Panc1 (cell line): ENCODE results near the gene NT5C2. TPM values are rescaled to one million over a fixed set of nuclear protein-coding genes. Genes with fewer than 3 reads are reported as not detected.
A peak's percentile ranks its signal among the peaks of the same experiment; 100 is the strongest.

Experiments used
- ATAC-seq: fragments of 200-7000 bp; cut with Tn5 transposase; 2 replicates; pipeline ENCODE4 v1.9.1; 2020; ENCODE audit warnings: mild to moderate bottlenecking, moderate library complexity
- BruUV-seq: library from RNA; stranded (reverse); fragments of 400-500 nt; replicated peaks from 2 replicates; lab custom pipeline; 2021; lab: Mats Ljungman, UMichigan
- CTCF ChIA-PET: fragments of 300-600 bp; sonication (Branson Sonifier 250); formaldehyde crosslinking; loops from one replicate; lab custom pipeline; 2022; ENCODE audit warnings: antibody characterized with exemption; lab: Charles Lee
- POLR2A ChIA-PET: fragments of 300-600 bp; sonication (Branson Sonifier 250); formaldehyde crosslinking; loops from one replicate; lab custom pipeline; 2022; ENCODE audit warnings: antibody characterized with exemption; lab: Charles Lee
- DNase-seq: peaks from one replicate; pipeline ENCODE4 v3.0.0-alpha.2; 2010; ENCODE audit warnings: low read depth, low spot score
- H3K27ac ChIP-seq: 2 replicates; pipeline ENCODE4 v1.5.1; 2011; ENCODE audit warnings: mild to moderate bottlenecking, low read length, inconsistent platforms
- H3K27me3 ChIP-seq: fragments of 200-500 bp; sonication (Bioruptor generic); 2 replicates; pipeline ENCODE4 v1.6.0; 2014; ENCODE audit warnings: low read length, inconsistent platforms; ENCODE audit not compliant: control insufficient read depth, insufficient read depth
- H3K36me3 ChIP-seq: fragments of 200-500 bp; sonication (Bioruptor generic); 2 replicates; pipeline ENCODE4 v1.5.1; 2014; ENCODE audit warnings: inconsistent platforms, mild to moderate bottlenecking, low read length, moderate library complexity; ENCODE audit not compliant: control insufficient read depth, insufficient read depth
- H3K4me1 ChIP-seq: 2 replicates; pipeline ENCODE4 v1.5.1; 2011; ENCODE audit warnings: inconsistent platforms, mild to moderate bottlenecking, low read length, moderate library complexity; ENCODE audit not compliant: control insufficient read depth, insufficient read depth
- H3K4me3 ChIP-seq, 2 experiments: 2 replicates each; pipeline ENCODE4 v1.5.1; 2011 to 2012; ENCODE audit warnings: low read depth in 2 of 2, low read length in 2 of 2, mild to moderate bottlenecking in 2 of 2, inconsistent platforms in 1 of 2, moderate library complexity in 1 of 2
- H3K9me3 ChIP-seq: fragments of 200-500 bp; sonication (Bioruptor generic); 2 replicates; pipeline ENCODE4 v1.5.1; 2014; ENCODE audit warnings: low read depth, mild to moderate bottlenecking, inconsistent platforms, low read length, moderate library complexity; ENCODE audit not compliant: control insufficient read depth, insufficient read depth
- CTCF ChIP-seq: fragments of 450-650 bp; IDR thresholded peaks from 2 replicates; pipeline ENCODE4 v1.5.1; 2017; ENCODE audit warnings: mild to moderate bottlenecking
- POLR2AphosphoS5 ChIP-seq: IDR thresholded peaks from 2 replicates; pipeline ENCODE4 v1.6.1; 2012; ENCODE audit warnings: mild to moderate bottlenecking, low read depth, low read length, moderate library complexity
- REST ChIP-seq, 2 experiments: IDR thresholded peaks; 2 replicates each; pipeline ENCODE4 v1.6.1; 2011 to 2012; ENCODE audit warnings: low read depth in 2 of 2, control low read depth in 1 of 2, low read length in 1 of 2, mild to moderate bottlenecking in 1 of 2, moderate library complexity in 1 of 2; ENCODE audit not compliant: insufficient read depth in 1 of 2
- SIN3A ChIP-seq: IDR thresholded peaks from 2 replicates; pipeline ENCODE4 v1.6.1; 2012; ENCODE audit warnings: low read depth, mild to moderate bottlenecking, low read length, moderate library complexity, borderline replicate concordance; ENCODE audit not compliant: insufficient read depth
- TCF7L2 ChIP-seq: IDR thresholded peaks from 2 replicates; pipeline ENCODE4 v1.6.1; 2011; ENCODE audit warnings: mild to moderate bottlenecking, low read depth, low read length, inconsistent platforms
- in situ Hi-C: cut with HindIII; loops from 2 replicates; pipeline ENCODE4 v1.10.0; 2016; ENCODE audit warnings: low sequenced_read_pairs, low pct_unique_long_range_greater_than_20kb
- intact Hi-C: fragments of 100-400 bp; cut with micrococcal nuclease; formaldehyde crosslinking; loops from one replicate; pipeline ENCODE4 v1.10.0; 2022; ENCODE audit not compliant: unreplicated experiment
- total RNA-seq: library from RNA; stranded (reverse); gene quantifications from one replicate; pipeline ENCODE4 v1.2.1, GENCODE V29; 2021; ENCODE audit not compliant: unreplicated experiment

The NT5C2 gene
- total RNA-seq, 1 experiment from 2014 or later, result 150 TPM

GRCh38 chr10:103238506-103239252 lies 45.6 kb upstream of the NT5C2 start:
- H3K4me3 ChIP-seq, result no peak overlapping the region
- ChIA-PET POLR2A (interaction anchor here (0.6 to 1.6 kb wide), 5 partner anchors 46 to 129 kb away, joined by 5 to 13 read pairs (median 9); partner anchors contain the start of gene NT5C2), CTCF (interaction anchor here (0.6 to 1.3 kb wide), 6 partner anchors 46 to 216 kb away, joined by 3 to 15 read pairs (median 6); partner anchors contain the start of gene NT5C2)
- H3K27me3 ChIP-seq, result no peaks in the 10 kb centered on the region
- DNase-seq (no peak), ATAC-seq (peak; percentile 76)
- no peaks in the 10 kb centered on the region for H3K36me3 ChIP-seq
- intact Hi-C loops (no loop called here), in situ Hi-C loops (no loop called here)
- no TSS peak for BruUV-seq
- peaks cover 36% of the 10 kb centered on the region for H3K4me1 ChIP-seq
- H3K27ac ChIP-seq, result peak overlapping the region; percentile 77
- no peaks in the 10 kb centered on the region for H3K9me3 ChIP-seq
- TF ChIP-seq POLR2AphosphoS5 (no peak; the same call in 1 of the 2 replicates), CTCF (peak; percentile 43), REST (IDR thresholded peaks at IDR 0.05; ENCODE audit: insufficient read depth in 1 of 2, low read depth in 2 of 2, low read length in 1 of 2) (no peak), SIN3A (no peak), TCF7L2 (no peak)

GRCh38 chr10:103235775-103236174 lies 42.7 kb upstream of the NT5C2 start:
- TF ChIP-seq POLR2AphosphoS5 (no peak), SIN3A (no peak), REST (IDR thresholded peaks at IDR 0.05; ENCODE audit: insufficient read depth in 1 of 2, low read depth in 2 of 2, low read length in 1 of 2) (no peak), CTCF (no peak), TCF7L2 (no peak)
- Histone ChIP-seq H3K9me3 (no peaks in the 10 kb centered on the region), H3K27me3 (no peaks in the 10 kb centered on the region), H3K4me3 (no peak overlapping the region), H3K4me1 (peaks cover 48% of the 10 kb centered on the region), H3K27ac (peak overlapping the region; percentile 75), H3K36me3 (no peaks in the 10 kb centered on the region)
- ATAC-seq (no peak), DNase-seq (no peak)
- POLR2A ChIA-PET, result no interaction called here
- BruUV-seq, result no TSS peak
- in situ Hi-C loops (no loop called here), intact Hi-C loops (no loop called here)
- CTCF ChIA-PET, result no interaction called here
